HG03469 (cell line): Measurements from ENCODE around the gene OSBPL1A.

ENCODE experiments used
- ATAC-seq: cut with Tn5 transposase; IDR thresholded peaks from one replicate; pipeline ENCODE4 v1.9.1; 2021; ENCODE audit warnings: mild to moderate bottlenecking, moderate library complexity, moderate number of reproducible peaks; ENCODE audit not compliant: unreplicated experiment

Gene OSBPL1A

DNA sequence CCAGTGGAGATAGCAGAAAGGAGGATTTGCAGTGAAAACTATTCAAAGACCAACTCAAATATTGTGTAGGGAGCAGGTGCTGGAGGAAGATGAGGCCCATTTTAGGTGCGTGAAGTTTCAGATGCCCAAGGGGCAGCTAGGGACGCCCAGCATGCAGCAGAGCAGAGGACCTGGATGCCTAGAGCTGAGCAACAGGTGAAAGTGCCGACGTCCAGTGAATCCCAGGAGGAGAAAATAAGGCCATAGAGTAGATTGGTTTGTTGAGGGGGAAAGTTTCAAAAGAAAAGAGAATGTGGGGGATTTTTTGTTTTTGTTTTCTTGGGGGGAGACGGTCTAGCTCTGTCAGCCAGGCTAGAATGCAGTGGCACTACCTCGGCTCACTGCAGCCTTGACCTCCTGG, 53.1 kb downstream of the OSBPL1A start:
- ATAC-seq = no peak

DNA sequence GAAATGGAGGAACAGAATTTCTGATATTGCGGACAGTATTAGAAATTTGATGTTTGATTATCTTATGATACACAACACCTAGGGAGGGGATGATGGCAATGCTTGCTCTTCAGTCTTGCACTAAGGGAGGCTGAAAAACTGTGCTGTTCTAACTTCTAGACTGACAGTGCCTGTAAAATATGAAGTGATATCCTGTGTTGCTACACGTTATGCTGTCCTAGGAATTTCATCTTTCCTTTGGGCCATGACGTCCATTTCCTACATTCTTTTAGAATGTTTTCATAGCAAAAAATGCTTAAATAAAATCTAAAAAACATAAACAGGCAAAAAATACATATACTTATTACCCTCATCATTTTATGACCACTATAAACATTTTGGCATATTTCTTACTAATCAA, 55.3 kb downstream of the OSBPL1A start:
- ATAC-seq = no peak

GRCh38 chr18:24341361-24341760, 56.3 kb downstream of the OSBPL1A start:
- ATAC-seq = no peak

DNA sequence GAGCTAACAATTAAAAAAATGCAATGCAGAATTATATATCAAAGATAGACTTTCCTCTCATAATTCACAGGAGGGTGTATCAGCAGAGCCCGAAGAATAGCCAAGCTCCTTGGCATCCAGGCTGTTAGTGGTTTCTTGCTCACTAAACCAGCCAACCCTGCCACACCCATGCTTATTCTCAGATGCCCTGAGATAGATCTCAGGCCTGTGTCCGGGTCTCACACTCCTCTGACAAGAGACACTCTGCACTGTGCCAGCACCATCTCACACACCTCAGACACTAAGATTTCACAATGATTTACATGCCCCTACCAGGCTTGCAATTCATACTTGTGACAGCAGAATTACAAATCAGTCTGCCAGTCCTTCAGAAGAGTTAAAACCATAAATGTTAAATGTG, 64.5 kb downstream of the OSBPL1A start:
- no peak for ATAC-seq

- no peak for ATAC-seq
Measured at GRCh38 chr18:24326211-24326610, 71.4 kb downstream of the OSBPL1A start.

DNA sequence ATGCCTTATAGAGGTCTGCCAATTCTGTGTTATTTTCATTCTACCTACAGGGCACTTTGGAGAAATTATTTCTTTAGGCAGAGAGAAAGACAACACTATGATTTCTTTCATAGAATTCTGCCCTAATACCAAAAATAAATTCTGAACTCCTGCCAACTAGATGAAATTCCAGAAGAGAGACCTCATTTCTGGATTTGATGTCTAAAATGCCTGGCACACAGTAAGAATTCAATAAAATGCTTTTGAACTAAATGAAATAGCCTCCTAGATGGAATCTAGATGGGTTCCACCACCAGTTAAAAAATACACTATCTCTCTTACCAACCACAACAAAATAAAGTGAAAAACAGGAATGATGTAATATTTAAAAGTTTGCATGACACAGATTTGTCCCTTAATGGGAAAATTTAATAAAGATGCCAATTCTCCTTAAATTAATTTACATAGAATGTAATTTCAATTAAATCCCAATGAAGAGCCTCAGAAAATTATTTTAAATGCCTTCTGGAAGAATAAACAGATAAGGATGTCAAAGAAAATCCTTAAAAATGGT, 75.0 kb downstream of the OSBPL1A start:
- ATAC-seq = no peak

GRCh38 chr18:24321071-24321470, 76.6 kb downstream of the OSBPL1A start:
- ATAC-seq = no peak

GRCh38 chr18:24319757-24320156, 77.9 kb downstream of the OSBPL1A start:
- no peak for ATAC-seq

GRCh38 chr18:24317370-24317769, 80.3 kb downstream of the OSBPL1A start:
- no peak for ATAC-seq

- no peak for ATAC-seq
Measured at GRCh38 chr18:24315170-24315569, 82.5 kb downstream of the OSBPL1A start.

DNA sequence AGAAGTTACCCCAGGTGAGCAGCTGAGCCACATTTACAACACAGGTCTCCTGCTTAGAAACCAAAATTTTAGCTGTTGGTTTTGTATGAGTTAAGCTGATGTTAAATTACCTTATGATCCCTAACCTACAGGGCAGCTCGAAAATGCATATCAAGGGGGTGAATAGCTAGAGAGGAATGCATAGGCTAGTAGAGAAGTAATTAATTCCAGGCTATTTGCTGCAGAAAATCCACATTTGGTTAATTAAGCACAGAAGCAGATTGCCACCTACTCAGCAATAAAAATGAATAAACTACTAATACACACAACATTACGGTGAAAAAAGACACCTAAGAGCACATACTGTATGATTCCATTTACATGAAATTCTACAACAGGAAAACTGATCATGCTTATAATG, 91.4 kb downstream of the OSBPL1A start:
- ATAC-seq = no peak

DNA sequence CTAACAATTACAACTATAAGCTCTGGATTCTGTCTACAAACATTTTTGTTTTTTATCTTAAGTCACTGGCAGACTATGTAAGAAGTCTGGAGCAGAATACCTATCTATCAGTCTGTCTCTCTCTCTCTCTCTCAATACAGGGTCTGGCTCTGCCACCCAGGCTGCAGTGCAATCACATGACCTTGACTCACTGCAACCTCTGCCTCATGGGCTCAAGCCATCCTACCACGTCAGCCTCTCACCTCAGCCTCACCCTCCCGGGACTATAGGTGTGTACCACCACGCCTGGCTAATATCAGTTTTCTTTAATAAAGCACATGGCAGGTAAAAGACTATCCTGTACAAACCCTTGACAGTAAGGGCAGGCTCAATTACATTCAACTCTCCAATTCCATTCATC, 96.9 kb downstream of the OSBPL1A start:
- ATAC-seq = no peak

GRCh38 chr18:24296276-24296675, 101.3 kb downstream of the OSBPL1A start:
- ATAC-seq = no peak

GRCh38 chr18:24293254-24293653, 104.4 kb downstream of the OSBPL1A start:
- no peak for ATAC-seq

DNA sequence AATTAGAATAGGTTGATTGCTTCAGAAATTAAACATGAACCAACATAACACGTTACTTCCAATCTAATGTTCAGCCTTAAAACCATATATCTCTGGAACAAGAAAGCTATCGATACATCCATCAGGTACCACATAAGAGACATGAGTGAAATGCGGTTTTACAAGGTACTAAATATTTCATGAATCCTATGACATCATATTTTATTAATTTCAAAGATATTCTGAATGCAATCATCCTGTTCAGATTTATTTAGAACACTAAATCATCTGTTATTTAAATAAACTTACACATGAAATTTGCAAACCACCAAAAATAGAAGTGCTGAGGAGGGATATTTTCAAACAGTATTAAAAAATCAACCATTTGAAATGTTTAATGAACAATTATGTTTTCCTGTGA, 119.0 kb downstream of the OSBPL1A start:
- ATAC-seq = no peak

DNA sequence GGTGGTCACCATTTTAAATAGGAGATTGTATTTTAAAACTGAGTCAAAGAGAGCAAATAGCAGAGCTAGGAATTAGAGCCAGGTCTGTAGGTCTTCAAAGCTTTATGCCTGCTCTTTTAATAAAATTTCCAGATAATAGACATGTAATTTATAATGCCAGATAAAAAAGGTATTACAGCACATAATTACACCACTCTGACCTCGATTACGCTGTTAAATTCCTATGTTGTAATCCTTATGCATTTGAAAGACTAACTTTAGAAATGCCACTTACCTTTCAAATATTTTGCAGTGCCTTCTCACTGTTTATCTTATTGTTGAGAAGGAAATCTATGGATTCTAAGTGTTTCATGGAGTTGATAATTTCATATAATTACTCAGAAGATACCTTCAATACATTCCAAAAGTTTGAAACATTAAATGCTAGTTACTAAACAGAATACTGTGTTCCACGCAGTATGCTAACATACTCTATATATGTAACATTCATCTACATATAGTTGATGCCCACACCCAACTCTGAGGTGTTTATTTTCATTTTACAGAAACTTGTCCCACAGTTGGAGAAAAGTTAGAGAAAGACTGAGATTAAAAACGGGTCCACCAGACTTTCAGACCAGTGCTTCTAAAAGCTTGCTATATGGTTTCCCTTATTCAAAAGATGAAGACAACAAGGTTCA, 120.0 kb downstream of the OSBPL1A start:
- no peak for ATAC-seq

- ATAC-seq = no peak
Measured at GRCh38 chr18:24276994-24277393, 120.6 kb downstream of the OSBPL1A start.

- ATAC-seq = no peak
Measured at GRCh38 chr18:24274837-24275236, 122.8 kb downstream of the OSBPL1A start.

GRCh38 chr18:24273596-24273995, 124.0 kb downstream of the OSBPL1A start:
- no peak for ATAC-seq

GRCh38 chr18:24272229-24272525, 125.4 kb downstream of the OSBPL1A start:
- ATAC-seq = no peak

DNA sequence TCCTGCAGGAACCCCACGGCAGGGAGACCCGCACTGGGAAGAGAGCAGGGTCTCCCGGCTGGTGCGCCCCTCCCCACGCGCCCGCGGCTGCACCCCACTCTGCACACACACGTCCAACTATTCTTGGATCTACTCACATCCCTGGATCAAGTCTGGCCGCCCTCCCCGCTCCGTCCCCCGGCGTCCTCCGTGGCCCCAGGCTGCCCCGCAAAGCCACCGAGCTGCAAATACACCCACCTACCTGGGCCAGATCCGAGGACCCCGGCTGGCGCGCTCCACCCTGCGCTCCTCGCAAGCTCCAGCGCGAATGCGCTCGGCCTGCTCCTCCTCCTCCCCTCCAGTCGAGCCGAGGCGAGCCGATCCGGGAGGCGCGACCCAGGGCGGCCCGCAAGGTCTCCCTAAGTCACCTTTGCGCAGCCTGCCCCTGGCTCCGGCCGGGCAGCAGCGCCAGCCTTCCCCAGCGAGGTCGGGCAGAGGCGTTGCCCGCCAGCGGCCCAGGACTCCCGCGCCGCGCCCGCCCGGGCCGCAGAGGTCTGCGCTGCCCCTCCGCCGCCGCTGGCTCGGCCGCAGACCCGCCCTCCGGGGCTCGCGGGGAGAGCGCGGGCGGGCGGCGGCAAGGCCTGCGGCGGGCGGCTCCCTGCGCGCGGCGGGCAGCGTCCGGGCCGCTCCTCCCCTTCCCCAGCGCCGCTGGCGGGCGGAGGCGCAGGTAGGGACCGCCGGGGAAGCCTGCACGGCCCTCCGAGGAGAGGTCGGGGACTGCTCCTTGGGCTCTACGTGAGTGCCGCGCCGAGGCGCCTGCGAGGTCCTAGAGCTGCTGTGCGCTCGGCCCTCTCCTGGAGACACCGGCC, 126.0 kb downstream of the OSBPL1A start:
- no peak for ATAC-seq

DNA sequence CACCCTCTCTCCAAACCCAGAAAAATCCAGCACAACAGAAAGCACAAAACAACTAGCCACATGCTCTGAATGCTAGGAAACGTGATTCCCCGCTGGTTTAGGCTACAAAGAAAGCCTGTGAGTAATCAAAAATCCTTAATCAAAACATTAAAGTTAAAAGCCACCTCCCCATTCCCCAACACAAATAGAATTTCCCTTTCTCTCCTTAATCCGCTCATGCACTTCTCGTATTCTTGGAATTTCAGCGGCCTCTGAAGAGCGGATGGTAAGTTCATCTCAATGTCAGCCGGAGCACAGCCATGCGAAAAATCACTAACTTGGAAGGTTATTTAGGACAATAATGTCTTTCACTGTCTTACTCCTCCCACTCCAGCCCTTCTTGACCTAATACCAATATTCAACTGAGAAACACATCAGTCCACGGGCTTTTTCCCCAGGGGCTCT, 126.7 kb downstream of the OSBPL1A start:
- ATAC-seq = no peak
